GM18511 (cell line): ENCODE measurements around the gene RTN4.

Experiments
- ATAC-seq: cut with Tn5 transposase; IDR thresholded peaks from one replicate; pipeline ENCODE4 v1.9.1; 2021; ENCODE audit warnings: mild to moderate bottlenecking, moderate library complexity; ENCODE audit not compliant: unreplicated experiment

RTN4 gene

GRCh38 chr2:55043841-55044240 lies 6.4 kb downstream of the RTN4 start:
- no peak for ATAC-seq

GRCh38 chr2:55038428-55038827 lies 11.8 kb downstream of the RTN4 start:
- no peak for ATAC-seq

GRCh38 chr2:55035716-55036115 lies 14.5 kb downstream of the RTN4 start:
- no peak for ATAC-seq

- ATAC-seq, result no peak
These were observed 16.3 kb downstream of the RTN4 start for GRCh38 chr2:55033921-55034320.

GRCh38 chr2:55033076-55033742 lies 17.0 kb downstream of the RTN4 start:
- ATAC-seq, result peak; percentile 96

- no peak for ATAC-seq
These were observed 18.7 kb downstream of the RTN4 start for GRCh38 chr2:55031505-55031904.

GRCh38 chr2:55030766-55031165 lies 19.5 kb downstream of the RTN4 start:
- no peak for ATAC-seq

GRCh38 chr2:55029098-55029497 lies 21.2 kb downstream of the RTN4 start:
- no peak for ATAC-seq

GRCh38 chr2:55027226-55027625 lies 23.0 kb downstream of the RTN4 start:
- ATAC-seq, result no peak

GRCh38 chr2:55026202-55026601 lies 24.0 kb downstream of the RTN4 start:
- no peak for ATAC-seq

GRCh38 chr2:55025627-55026026 lies 24.6 kb downstream of the RTN4 start:
- peak; percentile 48 for ATAC-seq

GRCh38 chr2:55025082-55025481 lies 25.2 kb downstream of the RTN4 start:
- peak; percentile 69 for ATAC-seq

GRCh38 chr2:55022476-55022875 lies 27.8 kb downstream of the RTN4 start:
- ATAC-seq, result no peak

- ATAC-seq, result no peak
These were observed 30.6 kb downstream of the RTN4 start for GRCh38 chr2:55019526-55020258.

- ATAC-seq, result no peak
These were observed 31.6 kb downstream of the RTN4 start for GRCh38 chr2:55018619-55019018.

- ATAC-seq, result no peak
These were observed 32.4 kb downstream of the RTN4 start for GRCh38 chr2:55017880-55018279.

- no peak for ATAC-seq
These were observed 32.8 kb downstream of the RTN4 start for GRCh38 chr2:55017428-55017827.

GRCh38 chr2:55014962-55015939 lies 35.0 kb downstream of the RTN4 start:
- no peak for ATAC-seq

GRCh38 chr2:55013936-55014335 lies 36.3 kb downstream of the RTN4 start:
- no peak for ATAC-seq

- ATAC-seq, result no peak
These were observed 37.4 kb downstream of the RTN4 start for GRCh38 chr2:55012672-55013484.
